HG03064 (cell line): Measurements from ENCODE around the gene ARHGEF25.
A peak's percentile ranks its signal among the peaks of the same experiment; 100 is the strongest.
"Not testable (repeated sequence)": the region's sequence is repeated elsewhere in the genome, so short reads cannot be mapped to it uniquely, and the experiment has no call there.

ENCODE experiments used
- ATAC-seq: cut with Tn5 transposase; IDR thresholded peaks from one replicate; pipeline ENCODE4 v1.9.1; 2021; ENCODE audit warnings: low read depth; ENCODE audit not compliant: unreplicated experiment

Gene ARHGEF25

DNA sequence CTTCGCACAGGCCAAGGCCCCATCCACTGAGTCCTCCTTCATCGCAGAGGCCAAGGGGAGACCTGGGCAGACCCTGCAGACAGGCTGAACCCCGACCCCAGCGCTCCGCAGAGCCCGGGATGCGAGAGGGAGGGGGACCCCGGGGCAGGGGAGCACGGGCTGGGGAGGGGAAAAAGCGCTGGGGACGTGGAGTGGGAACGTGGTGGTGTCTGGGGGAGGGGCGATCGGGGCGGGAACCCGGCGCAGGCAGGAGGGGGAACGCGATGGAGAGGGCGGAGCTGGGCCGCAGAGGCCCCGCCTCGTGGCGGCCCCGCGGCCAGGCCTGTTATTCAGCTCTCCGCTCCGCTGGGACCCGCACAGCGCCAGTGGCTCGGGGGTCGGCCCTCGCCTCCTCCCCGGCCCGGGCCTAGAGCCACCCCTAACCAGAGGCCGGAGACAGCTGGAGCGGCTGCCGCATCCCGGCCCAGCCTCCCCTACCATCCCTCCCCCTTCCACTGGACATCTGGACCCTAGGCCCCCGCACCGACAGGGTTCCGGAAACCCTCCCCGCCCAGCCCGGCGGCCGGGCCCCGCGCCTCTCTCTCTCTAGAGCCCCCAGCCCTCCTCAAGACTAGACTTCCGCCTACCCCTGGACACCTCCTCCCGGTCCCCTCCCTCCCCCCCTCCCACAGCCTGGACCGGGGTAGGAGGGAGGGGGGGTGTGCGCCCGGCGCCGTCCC lies at the start of gene ARHGEF25:
TSS of gene ARHGEF25 (plus strand) at position 328 of the 719 bp plus-strand sequence. CDS start 460 bp downstream, outside the sequence.
- no peak for ATAC-seq

DNA sequence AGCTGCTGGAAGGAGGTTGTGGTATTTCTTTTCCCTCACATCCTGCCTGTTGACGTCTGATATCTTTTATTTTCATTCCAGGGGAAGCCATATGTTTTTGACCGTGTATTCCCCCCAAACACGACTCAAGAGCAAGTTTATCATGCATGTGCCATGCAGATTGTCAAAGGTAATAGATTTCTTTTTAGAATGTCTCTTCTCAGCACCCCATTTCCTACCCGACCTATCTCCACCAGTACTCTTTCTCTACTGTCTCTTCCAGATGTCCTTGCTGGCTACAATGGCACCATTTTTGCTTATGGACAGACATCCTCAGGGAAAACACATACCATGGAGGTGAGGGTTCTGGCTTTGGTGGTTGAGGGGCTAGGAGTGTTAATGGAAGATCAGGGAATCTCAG lies 47.9 kb upstream of the ARHGEF25 start:
- ATAC-seq, result no peak

GRCh38 chr12:57564178-57564740 lies 47.0 kb upstream of the ARHGEF25 start:
- ATAC-seq, result no peak

GRCh38 chr12:57568838-57569237 lies 42.4 kb upstream of the ARHGEF25 start:
- no peak for ATAC-seq

DNA sequence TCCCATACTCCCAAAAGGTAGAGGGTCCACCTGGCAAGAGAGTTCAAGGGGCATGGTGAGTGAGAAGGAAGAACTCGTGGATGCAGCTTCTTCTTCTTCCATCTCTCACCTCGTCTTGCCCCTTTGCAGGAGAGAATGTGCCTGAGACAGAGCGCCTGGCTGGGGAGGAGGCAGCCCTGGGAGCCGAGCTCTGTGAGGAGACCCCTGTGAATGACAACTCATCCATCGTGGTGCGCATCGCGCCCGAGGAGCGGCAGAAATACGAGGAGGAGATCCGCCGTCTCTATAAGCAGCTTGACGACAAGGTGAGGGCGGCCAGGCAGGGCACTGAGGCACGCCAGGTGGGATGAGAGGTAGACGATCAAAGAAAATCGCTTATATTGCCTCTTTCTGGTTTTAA lies 41.4 kb upstream of the ARHGEF25 start:
- no peak for ATAC-seq

DNA sequence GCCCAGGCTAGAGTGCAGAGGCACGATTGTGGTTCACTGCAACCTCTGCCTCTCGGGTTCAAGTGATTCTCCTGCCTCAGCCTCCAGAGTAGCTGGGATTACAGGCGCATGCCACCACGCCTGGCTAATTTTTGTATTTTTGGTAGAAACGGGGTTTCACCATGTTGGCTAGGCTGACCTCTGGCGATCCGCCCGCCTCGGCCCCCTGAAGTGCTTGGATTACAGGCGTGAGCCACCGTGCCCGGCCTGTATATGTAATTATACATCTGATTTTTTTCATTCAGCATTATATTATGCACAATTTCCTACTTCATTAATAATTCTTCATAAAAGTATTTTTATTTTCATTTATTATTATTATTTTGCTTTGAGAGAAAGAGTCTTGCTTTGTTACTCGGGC lies 40.8 kb upstream of the ARHGEF25 start:
- ATAC-seq, result not testable (repeated sequence)

GRCh38 chr12:57571926-57572762 lies 39.1 kb upstream of the ARHGEF25 start:
- no peak for ATAC-seq

- no peak for ATAC-seq
Observed at GRCh38 chr12:57574795-57575194, 36.4 kb upstream of the ARHGEF25 start.

DNA sequence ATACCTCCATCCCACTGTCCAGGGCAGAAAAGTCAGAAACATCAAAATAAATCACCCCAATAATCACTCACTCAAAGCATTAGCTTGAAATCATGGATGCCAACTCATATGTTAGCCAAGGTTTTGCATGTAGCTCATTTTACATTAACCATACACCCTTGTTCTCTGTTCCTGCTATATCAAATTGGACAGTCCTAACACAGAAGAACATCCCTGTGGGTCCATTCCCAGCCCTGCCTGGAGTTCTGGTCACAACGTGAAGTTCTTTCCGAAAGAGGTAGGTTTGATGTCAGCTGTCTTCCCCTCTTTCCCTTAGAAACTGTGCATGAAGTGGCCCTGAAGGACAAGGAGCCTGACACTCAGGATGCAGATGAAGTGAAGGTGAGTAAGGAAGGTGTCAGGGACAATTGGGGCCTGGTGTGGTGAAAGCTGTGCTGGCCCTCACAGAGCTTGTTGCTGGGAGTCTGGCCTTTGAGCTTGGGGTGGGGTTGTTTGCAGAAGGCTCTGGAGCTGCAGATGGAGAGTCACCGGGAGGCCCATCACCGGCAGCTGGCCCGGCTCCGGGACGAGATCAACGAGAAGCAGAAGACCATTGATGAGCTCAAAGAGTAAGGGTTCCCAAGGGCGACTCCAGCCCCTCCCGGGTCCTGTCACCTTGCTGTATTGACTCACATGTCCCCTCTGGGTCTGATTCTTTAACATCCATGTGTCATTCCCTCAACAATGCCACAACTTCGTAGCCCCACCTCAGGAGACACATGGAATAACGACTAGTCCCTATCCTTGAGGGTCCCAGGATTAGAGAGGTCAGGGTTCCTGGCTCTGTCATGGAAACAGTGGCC lies 35.2 kb upstream of the ARHGEF25 start:
- ATAC-seq, result no peak

DNA sequence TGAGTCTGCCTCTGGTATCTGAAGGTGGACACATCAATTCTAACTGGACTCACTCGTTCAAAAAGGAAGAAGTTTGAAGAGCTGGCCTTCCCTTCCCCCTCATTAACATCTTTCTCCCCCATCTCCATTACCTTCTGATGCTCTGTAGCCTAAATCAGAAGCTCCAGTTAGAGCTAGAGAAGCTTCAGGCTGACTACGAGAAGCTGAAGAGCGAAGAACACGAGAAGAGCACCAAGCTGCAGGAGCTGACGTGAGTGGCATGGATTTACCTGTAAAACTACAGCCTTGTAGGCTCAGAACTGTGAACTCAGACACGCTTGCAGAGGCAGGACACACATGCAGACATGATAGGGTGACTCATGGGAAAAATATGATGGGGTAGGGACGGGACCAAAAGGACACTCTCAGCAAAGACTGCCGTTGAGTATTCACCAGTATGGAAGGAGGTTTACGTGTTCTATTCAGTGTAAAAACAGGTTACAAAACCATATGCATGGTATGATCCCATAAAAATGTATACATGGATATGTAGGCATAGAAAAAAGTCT lies 34.5 kb upstream of the ARHGEF25 start:
- ATAC-seq, result no peak

DNA sequence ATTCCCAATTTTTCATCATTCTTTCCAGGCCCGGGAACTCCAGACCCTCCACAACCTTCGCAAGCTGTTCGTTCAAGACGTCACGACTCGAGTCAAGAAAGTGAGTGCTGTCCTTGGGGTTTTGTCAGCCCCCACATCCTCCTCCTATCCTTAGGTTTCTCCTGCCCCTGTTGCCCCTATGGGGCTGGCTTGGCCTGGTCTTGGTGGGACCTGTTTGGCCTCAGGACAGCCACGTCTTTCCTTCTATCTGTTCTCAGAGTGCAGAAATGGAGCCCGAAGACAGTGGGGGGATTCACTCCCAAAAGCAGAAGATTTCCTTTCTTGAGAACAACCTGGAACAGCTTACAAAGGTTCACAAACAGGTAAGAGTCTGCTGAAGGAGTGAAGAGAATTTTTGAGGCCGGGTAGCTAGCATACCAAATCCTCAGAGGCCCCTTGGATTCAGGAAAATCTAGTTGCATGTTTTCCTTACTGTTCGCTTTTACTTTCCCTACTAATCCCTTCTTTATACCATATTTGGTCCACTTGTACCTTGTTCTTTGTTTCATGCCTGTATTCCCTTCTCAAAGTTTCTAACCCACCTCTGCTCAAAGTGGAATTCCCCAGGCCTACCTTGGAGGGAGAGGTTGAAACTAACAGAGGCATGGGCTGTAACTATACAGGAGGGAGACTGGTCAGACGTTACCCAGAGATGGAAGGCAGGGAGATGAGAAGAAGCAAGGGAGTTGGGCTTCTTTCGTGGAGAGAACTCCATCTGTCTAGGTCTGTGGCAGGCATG lies 33.1 kb upstream of the ARHGEF25 start:
- ATAC-seq, result no peak

- ATAC-seq, result no peak
Observed at GRCh38 chr12:57579011-57579410, 32.2 kb upstream of the ARHGEF25 start.

- ATAC-seq, result no peak
Observed at GRCh38 chr12:57579677-57580465, 31.4 kb upstream of the ARHGEF25 start.

DNA sequence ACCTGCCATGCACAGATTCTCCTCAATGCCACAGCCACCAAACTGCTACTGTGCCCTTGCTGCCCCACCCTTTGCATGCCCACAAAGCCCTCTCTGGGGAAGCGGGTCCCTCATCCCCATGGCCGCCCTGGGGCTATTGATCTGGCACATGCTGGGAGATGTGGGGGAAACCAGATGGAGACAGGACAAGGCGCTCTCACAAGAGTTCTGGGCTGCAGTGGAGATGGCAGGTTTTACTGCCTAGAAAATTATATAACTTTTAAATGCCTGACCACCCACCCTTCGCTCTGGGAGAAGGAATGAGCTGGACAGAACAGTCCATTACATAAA lies 30.8 kb upstream of the ARHGEF25 start:
- ATAC-seq, result no peak

DNA sequence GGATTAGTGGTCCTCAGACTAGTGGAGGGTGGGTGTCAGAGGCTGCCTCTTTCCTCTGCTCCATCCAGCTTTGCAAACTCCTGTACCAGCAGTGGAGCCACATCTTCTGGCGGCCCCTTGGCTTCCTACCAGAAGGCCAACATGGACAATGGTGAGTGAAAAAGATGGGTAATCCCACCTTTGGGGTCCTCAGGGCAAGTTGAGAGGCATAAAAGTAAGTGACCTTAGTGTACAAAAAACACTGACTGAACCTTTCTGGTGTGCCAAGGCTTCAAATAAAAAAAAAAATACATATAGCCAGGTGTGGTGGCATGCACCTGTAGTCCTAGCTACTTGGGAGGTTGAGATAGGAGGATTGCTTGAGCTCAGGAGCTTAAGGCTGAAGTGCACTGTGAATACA lies 29.4 kb upstream of the ARHGEF25 start:
- no peak for ATAC-seq

DNA sequence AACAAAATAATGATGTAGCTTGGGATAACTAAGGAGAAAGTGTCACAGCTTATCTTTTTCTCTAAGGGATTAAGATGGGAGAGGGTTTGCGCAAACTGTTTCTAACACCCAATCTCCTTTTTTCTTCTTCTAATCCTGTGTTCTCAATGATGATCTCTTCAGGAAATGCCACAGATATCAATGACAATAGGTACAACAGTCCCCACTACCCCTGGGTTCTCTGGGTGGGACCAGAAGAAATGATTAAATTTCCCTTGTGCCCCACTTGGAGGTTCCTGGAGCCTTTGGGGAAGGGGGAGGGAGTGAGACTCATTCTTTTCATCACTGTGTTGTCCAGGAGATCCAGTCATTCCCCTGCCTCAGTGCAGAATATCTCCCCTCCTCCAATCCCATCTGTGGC lies 28.8 kb upstream of the ARHGEF25 start:
- no peak for ATAC-seq

- ATAC-seq, result peak; percentile 90
Observed at GRCh38 chr12:57583008-57583831, 28.0 kb upstream of the ARHGEF25 start.

- ATAC-seq, result no peak
Observed at GRCh38 chr12:57584050-57584449, 27.2 kb upstream of the ARHGEF25 start.
